Measurements from ENCODE around the gene GATAD2B. TPM values are rescaled to one million over a fixed set of nuclear protein-coding genes. Genes with fewer than 3 reads are reported as not detected.

Gene GATAD2B
- polyA plus RNA-seq, 1 experiment: 4.8 TPM

GRCh38 chr1:153780551-153780950, 142.2 kb downstream of the GATAD2B start:
- no peak for DNase-seq (ENCODE audit: low read depth, low spot score)
- Histone ChIP-seq H3K4me3 (ENCODE audit: low read depth, low read length) (no peak overlapping the region), H3K27me3 (ENCODE audit: control insufficient read depth, insufficient read depth, low read length) (no peaks in the 10 kb centered on the region), H3K27ac (ENCODE audit: low read depth, low read length) (no peak overlapping the region), H3K9me3 (ENCODE audit: control insufficient read depth, insufficient read depth, low read length) (no peaks in the 10 kb centered on the region)
- no peak for TF ChIP-seq CTCF (IDR thresholded peaks at IDR 0.05; ENCODE audit: low read depth, low read length)
- POLR2A ChIA-PET: no interaction called here
- CTCF ChIA-PET: interaction anchor here (0.6 kb wide), 1 partner anchor 206 kb away, joined by 3 read pairs; the partner anchor contains the start of gene RAB13

- no peak overlapping the region for H3K4me3 ChIP-seq (ENCODE audit: low read depth, low read length)
- no peaks in the 10 kb centered on the region; the same call in 1 of the 2 replicates for H3K9me3 ChIP-seq (ENCODE audit: control insufficient read depth, insufficient read depth, low read length)
- ChIA-PET POLR2A (interaction anchor here (0.6 kb wide), 1 partner anchor 188 kb away, joined by 3 read pairs; no protein-coding TSS in a partner anchor), CTCF (no interaction called here)
- H3K27ac ChIP-seq (ENCODE audit: low read depth, low read length): peak overlapping the region; percentile 31
- TF ChIP-seq CTCF (IDR thresholded peaks at IDR 0.05; ENCODE audit: low read depth, low read length): no peak
- no peak for DNase-seq (ENCODE audit: low read depth, low spot score)
- H3K27me3 ChIP-seq (ENCODE audit: control insufficient read depth, insufficient read depth, low read length): no peaks in the 10 kb centered on the region
Measured at GRCh38 chr1:153779781-153780541, 142.8 kb downstream of the GATAD2B start.

GRCh38 chr1:153778824-153779519, 143.8 kb downstream of the GATAD2B start:
- ChIA-PET CTCF (no interaction called here), POLR2A (interaction anchor here (0.6 kb wide), 1 partner anchor 187 kb away, joined by 3 read pairs; no protein-coding TSS in a partner anchor)
- DNase-seq (ENCODE audit: low read depth, low spot score): no peak
- peak overlapping the region; percentile 2 for H3K27ac ChIP-seq (ENCODE audit: low read depth, low read length)
- no peaks in the 10 kb centered on the region; the same call in 1 of the 2 replicates for H3K9me3 ChIP-seq (ENCODE audit: control insufficient read depth, insufficient read depth, low read length)
- H3K4me3 ChIP-seq (ENCODE audit: low read depth, low read length): no peak overlapping the region
- no peaks in the 10 kb centered on the region for H3K27me3 ChIP-seq (ENCODE audit: control insufficient read depth, insufficient read depth, low read length)
- no peak for TF ChIP-seq CTCF (IDR thresholded peaks at IDR 0.05; ENCODE audit: low read depth, low read length)

- Histone ChIP-seq H3K27me3 (ENCODE audit: control insufficient read depth, insufficient read depth, low read length) (no peaks in the 10 kb centered on the region), H3K9me3 (ENCODE audit: control insufficient read depth, insufficient read depth, low read length) (no peaks in the 10 kb centered on the region; the same call in 1 of the 2 replicates), H3K4me3 (ENCODE audit: low read depth, low read length) (no peak overlapping the region), H3K27ac (ENCODE audit: low read depth, low read length) (no peak overlapping the region)
- TF ChIP-seq CTCF (IDR thresholded peaks at IDR 0.05; ENCODE audit: low read depth, low read length): no peak
- ChIA-PET POLR2A (no interaction called here), CTCF (no interaction called here)
- DNase-seq (ENCODE audit: low read depth, low spot score): no peak
Measured at GRCh38 chr1:153778051-153778823, 144.5 kb downstream of the GATAD2B start.

Data from AG04450 (cell line).